OCI-M2 (cell line): Measurements from ENCODE around the gene UGT1A1.

Experiments
- DNase-seq: peaks from one replicate; lab custom pipeline; 2025; ENCODE audit not compliant: unreplicated experiment; lab: John Stamatoyannopoulos, UW

UGT1A1 gene

GRCh38 chr2:233756429-233757081 lies 3.5 kb upstream of the UGT1A1 start:
- DNase-seq = no peak

- no peak for DNase-seq
Observed at GRCh38 chr2:233758141-233758540, 1.9 kb upstream of the UGT1A1 start.

- DNase-seq = no peak
Observed at GRCh38 chr2:233758849-233759248, 1.2 kb upstream of the UGT1A1 start.

- DNase-seq = no peak
Observed at GRCh38 chr2:233761040-233761769, 1.1 kb downstream of the UGT1A1 start.

GRCh38 chr2:233764264-233764663 lies 4.2 kb downstream of the UGT1A1 start:
- no peak for DNase-seq

GRCh38 chr2:233764761-233765160 lies 4.7 kb downstream of the UGT1A1 start:
- DNase-seq = no peak

GRCh38 chr2:233766416-233766815 lies 6.3 kb downstream of the UGT1A1 start:
- no peak for DNase-seq

GRCh38 chr2:233768076-233768475 lies 8.0 kb downstream of the UGT1A1 start:
- DNase-seq = no peak

GRCh38 chr2:233769260-233769659 lies 9.2 kb downstream of the UGT1A1 start:
- DNase-seq = no peak

GRCh38 chr2:233772153-233772552 lies 12.1 kb downstream of the UGT1A1 start:
- DNase-seq = no peak

- no peak for DNase-seq
Observed at GRCh38 chr2:233772583-233772982, 12.5 kb downstream of the UGT1A1 start.

- DNase-seq = no peak
Observed at GRCh38 chr2:233773854-233774253, 13.8 kb downstream of the UGT1A1 start.

GRCh38 chr2:233775414-233775813 lies 15.3 kb downstream of the UGT1A1 start:
- no peak for DNase-seq

GRCh38 chr2:233778030-233778429 lies 18.0 kb downstream of the UGT1A1 start, which contains the start of gene MROH2A:
Gene MROH2A, plus strand, starts transcription at chr2:233778330. Its CDS starts 1,029 bp downstream, at chr2:233779359.
- no peak for DNase-seq

- no peak for DNase-seq
Observed at GRCh38 chr2:233779722-233780121, 19.7 kb downstream of the UGT1A1 start.

- no peak for DNase-seq
Observed at GRCh38 chr2:233780771-233781170, 20.7 kb downstream of the UGT1A1 start.

- no peak for DNase-seq
Observed at GRCh38 chr2:233789554-233789953, 29.5 kb downstream of the UGT1A1 start.

GRCh38 chr2:233791151-233791882 lies 31.2 kb downstream of the UGT1A1 start:
- no peak for DNase-seq

- no peak for DNase-seq
Observed at GRCh38 chr2:233791883-233792329, 31.8 kb downstream of the UGT1A1 start.

- no peak for DNase-seq
Observed at GRCh38 chr2:233792720-233793119, 32.6 kb downstream of the UGT1A1 start.

GRCh38 chr2:233793465-233794127 lies 33.5 kb downstream of the UGT1A1 start:
- DNase-seq = no peak
